Upper lobe of left lung (tissue), 6 donors: ENCODE data around the gene SMARCD2. TPM values are rescaled to one million over a fixed set of nuclear protein-coding genes. Genes with fewer than 3 reads are reported as not detected.

ENCODE experiments used
- ATAC-seq, 2 donors: fragments of 200-7000 bp; cut with Tn5 transposase; one replicate each; pipeline ENCODE4 v1.9.1; 2022; ENCODE audit warnings: mild to moderate bottlenecking in 2 of 2, moderate library complexity in 2 of 2; ENCODE audit not compliant: low FRiP score in 2 of 2
- DNase-seq, 2 donors: peaks; one replicate each; pipeline ENCODE4 v3.0.0-alpha.2; 2019 to 2020
- H3K27ac ChIP-seq, 4 donors: fragments of 200-600 bp; sonication (generic); one replicate each; pipeline ENCODE4 v1.5.1; 2016 to 2019
- H3K27me3 ChIP-seq, 4 donors: fragments of 200-600 bp; sonication (generic); one replicate each; pipeline ENCODE4 v1.5.1; 2017 to 2019
- H3K36me3 ChIP-seq, 4 donors: fragments of 200-600 bp; sonication (generic); one replicate each; pipeline ENCODE4 v1.5.1; 2016 to 2019
- H3K4me1 ChIP-seq, 4 donors: fragments of 200-600 bp; sonication (generic); one replicate each; pipeline ENCODE4 v1.5.1; 2018 to 2019
- H3K4me3 ChIP-seq, 4 donors: fragments of 200-600 bp; sonication (generic); one replicate each; pipeline ENCODE4 v1.5.1; 2017 to 2019; ENCODE audit warnings: mild to moderate bottlenecking in 2 of 4, moderate library complexity in 1 of 4
- H3K9me3 ChIP-seq, 4 donors: fragments of 200-600 bp; sonication (generic); one replicate each; pipeline ENCODE4 v1.5.1; 2018 to 2019
- CTCF ChIP-seq, 6 experiments: fragments of 450-650 bp in 4 of 6; fragments of 200-600 bp in 2 of 6; sonication (generic) in 2 of 6; IDR thresholded peaks; one replicate each; pipeline ENCODE4 v1.5.1; 2016 to 2019; ENCODE audit warnings: antibody characterized with exemption in 6 of 6
- EP300 ChIP-seq, 4 donors: sonication (generic); formaldehyde crosslinking; IDR thresholded peaks; one replicate each; pipeline ENCODE4 v1.5.1; 2017; ENCODE audit warnings: antibody characterized with exemption in 4 of 4, control low read depth in 2 of 4
- POLR2A ChIP-seq, 4 donors: fragments of 450-650 bp; IDR thresholded peaks; one replicate each; pipeline ENCODE4 v1.5.1; 2016 to 2017; ENCODE audit warnings: antibody characterized with exemption in 4 of 4, mild to moderate bottlenecking in 2 of 4
- POLR2AphosphoS5 ChIP-seq, 2 donors: sonication (generic); formaldehyde crosslinking; IDR thresholded peaks; one replicate each; pipeline ENCODE4 v1.5.1; 2017; ENCODE audit warnings: antibody characterized with exemption in 2 of 2
- WGBS, 2 donors: methylation state at CpG; one replicate each; pipeline ENCODE4 v1.1.5; 2017 to 2018; 5-methylcytosine and 5-hydroxymethylcytosine counted together
- total RNA-seq, 6 donors: library from RNA; depleted of rRNA in 4 of 6; stranded (reverse); fragments of >200 nt in 4 of 6; gene quantifications; one replicate each; pipeline versions ENCODE4 v1.1.0 to v1.2.1, GENCODE V29; 2016 to 2021
- donor health status: DM: no; HTN: no; CAD: no; lungs with moderate emphysema.
- donor health status: DM: no; HTN: yes; CAD: no; lungs with severe emphysema.

The SMARCD2 gene
- total RNA-seq, 6 donors from 2014 or later = 77.0 to 137 (median 95.7) TPM

- peaks cover 0 to 3% (median 0%) of the 10 kb centered on the region in 4 donors for H3K9me3 ChIP-seq
- no peaks in the 10 kb centered on the region for H3K36me3 ChIP-seq
- TF ChIP-seq POLR2AphosphoS5 (IDR thresholded peaks at IDR 0.05) (no peak), CTCF (IDR thresholded peaks at IDR 0.05) (no peak), EP300 (IDR thresholded peaks at IDR 0.05) (no peak), POLR2A (IDR thresholded peaks at IDR 0.05) (no peak)
- no peak for ATAC-seq
- peaks cover 0 to 13% (median 2%) of the 10 kb centered on the region in 4 donors for H3K4me1 ChIP-seq
- no peak overlapping the region for H3K27ac ChIP-seq
- no peak overlapping the region for H3K4me3 ChIP-seq
- WGBS, 2 donors = 91 to 93% methylated on average over 2 of the region's 2 CpGs
- no peak for DNase-seq
- H3K27me3 ChIP-seq = no peaks in the 10 kb centered on the region
Observed at GRCh38 chr17:63853260-63853659, 10.8 kb upstream of the SMARCD2 start.

DNA sequence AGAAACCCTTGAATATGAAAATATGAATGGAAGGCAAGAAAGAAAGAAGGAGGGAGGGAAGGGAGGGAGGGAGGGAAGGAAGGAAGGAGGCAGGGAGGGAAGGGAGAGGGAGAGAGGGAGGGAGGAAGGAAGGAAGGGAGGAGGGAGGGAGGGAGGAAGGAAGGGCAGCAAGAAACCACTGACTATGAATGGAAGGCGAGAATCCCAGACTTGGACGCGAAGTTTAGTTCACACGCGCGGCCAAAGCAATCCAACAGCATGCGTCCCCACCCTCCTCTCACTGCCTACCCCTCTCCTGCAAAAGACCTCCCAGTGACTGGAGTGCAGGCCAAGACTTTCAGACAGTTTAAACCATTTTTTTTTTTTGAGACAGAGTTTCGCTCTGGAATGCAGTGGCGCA is 7.9 kb upstream of the SMARCD2 start:
- no peak for ATAC-seq

GRCh38 chr17:63848834-63849689 is 6.6 kb upstream of the SMARCD2 start:
- no peaks in the 10 kb centered on the region for H3K36me3 ChIP-seq
- peaks cover 0 to 3% (median 0%) of the 10 kb centered on the region in 4 donors for H3K9me3 ChIP-seq
- DNase-seq = peak; percentile 92 to 97
- H3K4me1 ChIP-seq = peaks cover 0 to 17% (median 4%) of the 10 kb centered on the region in 4 donors
- no peaks in the 10 kb centered on the region for H3K27me3 ChIP-seq
- peak; percentile 97 to 98 for ATAC-seq
- peak overlapping the region in 3 of 4 donors; percentile 7 to 37 (median 31) for H3K4me3 ChIP-seq
- H3K27ac ChIP-seq = peak overlapping the region in 2 of 4 donors; percentile 32 to 67
- no peak for TF ChIP-seq EP300 (IDR thresholded peaks at IDR 0.05)
- TF ChIP-seq CTCF (IDR thresholded peaks at IDR 0.05) = peak; percentile 62 to 89 (median 82)
- peak in 1 of 4 donors; percentile 7 for TF ChIP-seq POLR2A (IDR thresholded peaks at IDR 0.05)
- TF ChIP-seq POLR2AphosphoS5 (IDR thresholded peaks at IDR 0.05) = peak; percentile 51 to 85
- WGBS, 2 donors = 10 to 26% methylated on average over 31 to 80 of the region's 82 CpGs

More for the DNA sequence above, 7.9 kb upstream of the SMARCD2 start:
- TF ChIP-seq EP300 (IDR thresholded peaks at IDR 0.05) (no peak), CTCF (IDR thresholded peaks at IDR 0.05) (no peak), POLR2A (IDR thresholded peaks at IDR 0.05) (no peak), POLR2AphosphoS5 (IDR thresholded peaks at IDR 0.05) (no peak)
- no peak for DNase-seq
- Histone ChIP-seq H3K27me3 (no peaks in the 10 kb centered on the region), H3K36me3 (no peaks in the 10 kb centered on the region), H3K4me1 (peaks cover 0 to 16% (median 2%) of the 10 kb centered on the region in 4 donors), H3K27ac (no peak overlapping the region), H3K4me3 (no peak overlapping the region), H3K9me3 (peaks cover 0 to 3% (median 0%) of the 10 kb centered on the region in 4 donors)
- WGBS, 2 donors = 57 to 72% methylated on average over 9 of the region's 9 CpGs

GRCh38 chr17:63847525-63848249 is 5.2 kb upstream of the SMARCD2 start:
- H3K9me3 ChIP-seq = peaks cover 0 to 3% (median 0%) of the 10 kb centered on the region in 4 donors
- no peaks in the 10 kb centered on the region for H3K27me3 ChIP-seq
- H3K36me3 ChIP-seq = no peaks in the 10 kb centered on the region
- peaks cover 2 to 26% (median 7%) of the 10 kb centered on the region in 4 donors for H3K4me1 ChIP-seq
- no peak for TF ChIP-seq EP300 (IDR thresholded peaks at IDR 0.05)
- TF ChIP-seq POLR2AphosphoS5 (IDR thresholded peaks at IDR 0.05) = no peak
- TF ChIP-seq CTCF (IDR thresholded peaks at IDR 0.05) = no peak
- TF ChIP-seq POLR2A (IDR thresholded peaks at IDR 0.05) = no peak
- no peak for ATAC-seq
- H3K27ac ChIP-seq = no peak overlapping the region
- no peak for DNase-seq
- H3K4me3 ChIP-seq = no peak overlapping the region
- 73 to 100% methylated on average over 1 to 3 of the region's 3 CpGs for WGBS, 2 donors
